Neural cell (in vitro differentiated cells): Measurements from ENCODE around the gene RAPGEF5. TPM values are rescaled to one million over a fixed set of nuclear protein-coding genes. Genes with fewer than 3 reads are reported as not detected.

Experiments
- H2AFZ ChIP-seq: fragments of 200-600, 300-800 bp; sonication (generic), shearing (Covaris generic); 2 replicates; pipeline ENCODE4 v1.6.0; 2014; ENCODE audit warnings: low read depth, mild to moderate bottlenecking, antibody characterized with exemption, low read length, moderate library complexity
- H3F3A ChIP-seq: fragments of 200-600 bp; shearing (Covaris generic); 2 replicates; pipeline ENCODE4 v1.6.1; 2016; ENCODE audit warnings: mild to moderate bottlenecking, moderate library complexity, mixed read lengths, antibody characterized with exemption, low read length; ENCODE audit not compliant: insufficient read depth, poor library complexity, severe bottlenecking
- H3K27ac ChIP-seq: fragments of 200-600, 300-800 bp; sonication (generic), shearing (Covaris generic); 2 replicates; pipeline ENCODE4 v1.5.1; 2014; ENCODE audit warnings: mild to moderate bottlenecking, low read length, moderate library complexity
- H3K27me3 ChIP-seq: fragments of 300-800, 200-600 bp; sonication (generic), shearing (Covaris generic); 2 replicates; pipeline ENCODE4 v1.6.0; 2014; ENCODE audit warnings: mild to moderate bottlenecking, low read depth, low read length, moderate library complexity; ENCODE audit not compliant: insufficient read depth
- H3K36me3 ChIP-seq: fragments of 300-800, 200-600 bp; sonication (generic), shearing (Covaris generic); 2 replicates; pipeline ENCODE4 v1.5.1; 2014; ENCODE audit warnings: mild to moderate bottlenecking, antibody characterized with exemption, low read length, moderate library complexity; ENCODE audit not compliant: insufficient read depth
- H3K4me2 ChIP-seq: fragments of 300-800, 200-600 bp; sonication (generic), shearing (Covaris generic); 2 replicates; pipeline ENCODE4 v1.6.0; 2014; ENCODE audit warnings: mild to moderate bottlenecking, low read length
- H3K4me3 ChIP-seq: fragments of 300-800, 200-600 bp; sonication (generic), shearing (Covaris generic); 2 replicates; pipeline ENCODE4 v1.5.1; 2014; ENCODE audit warnings: mild to moderate bottlenecking, low read length, moderate library complexity
- H3K79me2 ChIP-seq: fragments of 200-600 bp; shearing (Covaris generic); replicated peaks from 2 replicates; pipeline ENCODE4 v1.6.0; 2014; ENCODE audit warnings: mild to moderate bottlenecking, low read length, moderate library complexity; ENCODE audit not compliant: insufficient read depth
- H3K9ac ChIP-seq: fragments of 300-800, 200-600 bp; sonication (generic), shearing (Covaris generic); 2 replicates; pipeline ENCODE4 v1.6.1; 2016; ENCODE audit warnings: mild to moderate bottlenecking, low read length, mixed read lengths
- H3K9me2 ChIP-seq: fragments of 200-600 bp; shearing (Covaris generic); 2 replicates; pipeline ENCODE4 v1.6.1; 2016; ENCODE audit warnings: mild to moderate bottlenecking, low read length, mixed read lengths; ENCODE audit not compliant: insufficient read depth
- H3K9me3 ChIP-seq: fragments of 200-600, 300-800 bp; sonication (generic), shearing (Covaris generic); 2 replicates; pipeline ENCODE4 v1.6.1; 2016; ENCODE audit warnings: mild to moderate bottlenecking, mixed run types, low read length, moderate library complexity, mixed read lengths
- H4K20me1 ChIP-seq: fragments of 200-600 bp; shearing (Covaris generic); 2 replicates; pipeline ENCODE4 v1.6.1; 2016; ENCODE audit warnings: mild to moderate bottlenecking, mixed run types; ENCODE audit not compliant: insufficient read depth
- CTCF ChIP-seq: fragments of 450-650 bp; IDR thresholded peaks from 2 replicates; pipeline ENCODE4 v1.5.1; 2014; ENCODE audit warnings: antibody characterized with exemption, mild to moderate bottlenecking, moderate library complexity; ENCODE audit not compliant: poor library complexity, severe bottlenecking
- EP300 ChIP-seq: fragments of 450-650 bp; conservative IDR thresholded peaks from 2 replicates; pipeline ENCODE4 v1.6.1; 2014; ENCODE audit warnings: antibody characterized with exemption, mild to moderate bottlenecking, moderate library complexity; ENCODE audit not compliant: poor library complexity, severe bottlenecking
- EZH2 ChIP-seq: fragments of 200-600, 300-800 bp; shearing (Covaris generic), sonication (generic); IDR thresholded peaks from 2 replicates; pipeline ENCODE4 v1.6.1; 2014; ENCODE audit warnings: antibody characterized with exemption, low read length, borderline replicate concordance, mild to moderate bottlenecking; ENCODE audit not compliant: insufficient read depth, poor library complexity, severe bottlenecking
- MXI1 ChIP-seq: fragments of 450-650 bp; conservative IDR thresholded peaks from 2 replicates; pipeline ENCODE4 v1.6.1; 2014; ENCODE audit warnings: antibody characterized with exemption, mild to moderate bottlenecking; ENCODE audit not compliant: poor library complexity, severe bottlenecking
- POLR2AphosphoS5 ChIP-seq: IDR thresholded peaks from 2 replicates; pipeline ENCODE4 v1.6.1; 2012
- RAD21 ChIP-seq: fragments of 450-650 bp; conservative IDR thresholded peaks from 2 replicates; pipeline ENCODE4 v1.6.1; 2014; ENCODE audit warnings: antibody characterized with exemption, mild to moderate bottlenecking, moderate library complexity
- REST ChIP-seq: IDR thresholded peaks from 2 replicates; pipeline ENCODE4 v1.6.1; 2012; ENCODE audit warnings: borderline replicate concordance
- SMC3 ChIP-seq: fragments of 450-650 bp; conservative IDR thresholded peaks from 2 replicates; pipeline ENCODE4 v1.6.1; 2014; ENCODE audit warnings: antibody characterized with exemption, mild to moderate bottlenecking, moderate library complexity; ENCODE audit not compliant: poor library complexity
- TAF1 ChIP-seq: IDR thresholded peaks from 2 replicates; pipeline ENCODE4 v1.6.1; 2012; ENCODE audit warnings: low read depth
- polyA plus RNA-seq: library from polyadenylated mRNA; depleted of rRNA; stranded (reverse); fragments of >200 nt; gene quantifications from 2 replicates; pipeline ENCODE4 v1.2.3, GENCODE V29; 2014

The RAPGEF5 gene
- polyA plus RNA-seq, 1 donor from 2014 or later = 48.0 TPM

- Histone ChIP-seq H2AFZ (no peak overlapping the region), H4K20me1 (no peaks in the 10 kb centered on the region), H3K9ac (no peak overlapping the region), H3K4me3 (no peak overlapping the region), H3F3A (no peaks in the 10 kb centered on the region), H3K79me2 (peaks cover 22% of the 10 kb centered on the region), H3K4me2 (no peak overlapping the region), H3K9me2 (no peaks in the 10 kb centered on the region), H3K27me3 (no peaks in the 10 kb centered on the region), H3K9me3 (no peaks in the 10 kb centered on the region), H3K36me3 (peaks cover 11% of the 10 kb centered on the region), H3K27ac (no peak overlapping the region)
- TF ChIP-seq SMC3 (no peak), REST (no peak), EZH2 (no peak), TAF1 (no peak), CTCF (no peak), MXI1 (no peak), RAD21 (no peak), POLR2AphosphoS5 (no peak), EP300 (no peak)
These were observed 189.5 kb downstream of the RAPGEF5 start for GRCh38 chr7:22167482-22167881.

- TF ChIP-seq SMC3 (no peak), REST (no peak), TAF1 (no peak), EZH2 (no peak), POLR2AphosphoS5 (no peak), MXI1 (no peak), EP300 (no peak), CTCF (no peak), RAD21 (no peak)
- Histone ChIP-seq H2AFZ (no peak overlapping the region), H3K9ac (no peak overlapping the region), H4K20me1 (no peaks in the 10 kb centered on the region), H3K27me3 (no peaks in the 10 kb centered on the region), H3K4me3 (no peak overlapping the region), H3K9me3 (no peaks in the 10 kb centered on the region), H3K9me2 (no peaks in the 10 kb centered on the region), H3K36me3 (peaks cover 16% of the 10 kb centered on the region), H3K27ac (no peak overlapping the region), H3F3A (no peaks in the 10 kb centered on the region), H3K79me2 (peaks cover 22% of the 10 kb centered on the region), H3K4me2 (no peak overlapping the region)
These were observed 190.0 kb downstream of the RAPGEF5 start for GRCh38 chr7:22166928-22167327.
